Endothelial cell (in vitro differentiated cells): ENCODE data around the gene PHF3. TPM values are rescaled to one million over a fixed set of nuclear protein-coding genes. Genes with fewer than 3 reads are reported as not detected.

Experiments
- DNase-seq: peaks from one replicate; pipeline ENCODE4 v3.0.0; 2021; ENCODE audit warnings: low spot score
- H3K27ac Mint-ChIP-seq: one replicate; pipeline ENCODE4 v1.8.0; 2021; ENCODE audit warnings: mixed read lengths, inconsistent platforms; ENCODE audit not compliant: unreplicated experiment
- H3K27me3 Mint-ChIP-seq: one replicate; pipeline ENCODE4 v1.8.0; 2021; ENCODE audit warnings: mild to moderate bottlenecking, moderate library complexity, mixed read lengths, inconsistent platforms; ENCODE audit not compliant: unreplicated experiment
- H3K36me3 Mint-ChIP-seq: one replicate; pipeline ENCODE4 v1.8.0; 2021; ENCODE audit warnings: mild to moderate bottlenecking, low read depth, mixed read lengths, inconsistent platforms; ENCODE audit not compliant: unreplicated experiment
- H3K4me1 Mint-ChIP-seq: one replicate; pipeline ENCODE4 v1.8.0; 2021; ENCODE audit warnings: mild to moderate bottlenecking, mixed read lengths, inconsistent platforms; ENCODE audit not compliant: unreplicated experiment
- H3K4me3 Mint-ChIP-seq: one replicate; pipeline ENCODE4 v1.8.0; 2021; ENCODE audit warnings: mild to moderate bottlenecking, mixed read lengths, inconsistent platforms; ENCODE audit not compliant: unreplicated experiment
- H3K9me3 Mint-ChIP-seq: one replicate; pipeline ENCODE4 v1.8.0; 2021; ENCODE audit warnings: mixed read lengths, inconsistent platforms; ENCODE audit not compliant: unreplicated experiment
- CTCF ChIP-seq: fragments of 200-600 bp; sonication (generic); IDR thresholded peaks from one replicate; pipeline ENCODE4 v1.5.0; 2021; ENCODE audit warnings: antibody characterized with exemption; ENCODE audit not compliant: unreplicated experiment
- total RNA-seq: library from RNA; stranded (reverse); fragmentation: NEBNext Ultra II Directional; extraction: Animal tissue kit (Norgen Biotek cat#: 25700); gene quantifications from one replicate; pipeline ENCODE4 v1.2.1, GENCODE V29; 2021; ENCODE audit not compliant: unreplicated experiment

The PHF3 gene
- total RNA-seq, 1 donor from 2014 or later, result 47.9 TPM

DNA sequence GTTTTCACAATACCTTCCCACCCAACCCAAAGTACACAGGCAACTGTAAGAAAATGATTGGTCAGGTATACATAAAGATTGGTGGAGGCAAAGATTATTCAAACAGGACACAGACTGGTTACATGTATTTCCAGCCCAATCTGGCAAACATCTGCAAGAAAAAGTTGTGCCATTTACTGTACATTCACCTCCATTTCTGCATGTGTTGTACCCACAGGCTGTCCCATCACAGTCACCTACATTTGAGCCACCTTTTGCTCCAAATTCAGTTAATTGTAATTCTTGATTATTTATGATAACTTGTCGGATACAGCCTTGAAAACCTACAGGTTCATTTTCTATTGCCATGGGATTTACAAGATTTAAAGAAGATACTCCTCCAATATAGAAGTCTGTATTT is 85.6 kb downstream of the PHF3 start:
- Mint-ChIP-seq H3K9me3 (no peaks in the 10 kb centered on the region), H3K36me3 (no peaks in the 10 kb centered on the region)
- TF ChIP-seq CTCF, result no peak

GRCh38 chr6:63724721-63725120 is 89.1 kb downstream of the PHF3 start:
- no peaks in the 10 kb centered on the region for H3K4me1 Mint-ChIP-seq
- no peak for DNase-seq
- no peaks in the 10 kb centered on the region for H3K9me3 Mint-ChIP-seq
- H3K36me3 Mint-ChIP-seq, result no peaks in the 10 kb centered on the region
- no peak overlapping the region for H3K27ac Mint-ChIP-seq
- no peak overlapping the region for H3K4me3 Mint-ChIP-seq
- no peaks in the 10 kb centered on the region for H3K27me3 Mint-ChIP-seq
- no peak for TF ChIP-seq CTCF

More for the DNA sequence above, 85.6 kb downstream of the PHF3 start:
- Mint-ChIP-seq H3K27ac (no peak overlapping the region), H3K27me3 (peaks cover 1% of the 10 kb centered on the region), H3K4me3 (no peak overlapping the region), H3K4me1 (no peaks in the 10 kb centered on the region)
- no peak for DNase-seq

GRCh38 chr6:63730311-63730710 is 94.7 kb downstream of the PHF3 start:
- TF ChIP-seq CTCF, result no peak
- Mint-ChIP-seq H3K27ac (no peak overlapping the region), H3K4me3 (no peak overlapping the region), H3K27me3 (no peaks in the 10 kb centered on the region), H3K36me3 (peaks cover 2% of the 10 kb centered on the region), H3K9me3 (no peaks in the 10 kb centered on the region), H3K4me1 (no peaks in the 10 kb centered on the region)
- DNase-seq, result no peak

- Mint-ChIP-seq H3K36me3 (peaks cover 4% of the 10 kb centered on the region), H3K27ac (no peak overlapping the region), H3K4me3 (no peak overlapping the region), H3K4me1 (no peaks in the 10 kb centered on the region), H3K27me3 (no peaks in the 10 kb centered on the region), H3K9me3 (no peaks in the 10 kb centered on the region)
- DNase-seq, result no peak
- TF ChIP-seq CTCF, result no peak
These were observed 96.3 kb downstream of the PHF3 start for GRCh38 chr6:63731930-63732329.

DNA sequence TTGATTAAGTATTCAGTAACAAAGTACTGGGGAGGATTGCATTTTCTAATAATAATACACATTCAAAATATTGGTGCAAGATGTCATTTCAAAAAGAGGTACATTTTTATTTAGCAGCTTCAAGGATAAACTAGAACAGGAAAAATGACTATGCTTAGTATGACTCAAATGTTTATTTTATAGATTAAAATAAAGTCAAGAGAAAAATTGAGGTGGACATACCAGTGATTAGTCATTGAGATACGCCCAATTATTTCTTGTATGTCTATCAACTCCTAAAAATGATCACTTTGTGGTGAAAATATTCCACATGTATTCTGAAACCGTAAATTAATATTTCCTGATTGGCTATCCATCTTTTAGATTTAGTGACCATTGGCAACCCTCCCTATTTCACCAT is 96.7 kb downstream of the PHF3 start:
- Mint-ChIP-seq H3K27ac (no peak overlapping the region), H3K36me3 (peaks cover 4% of the 10 kb centered on the region), H3K4me1 (no peaks in the 10 kb centered on the region), H3K9me3 (no peaks in the 10 kb centered on the region), H3K27me3 (no peaks in the 10 kb centered on the region), H3K4me3 (no peak overlapping the region)
- no peak for DNase-seq
- no peak for TF ChIP-seq CTCF
